K562 (cell line): Measurements from ENCODE around the gene RGS7. TPM values are rescaled to one million over a fixed set of nuclear protein-coding genes. Genes with fewer than 3 reads are reported as not detected.

Experiments
- ATAC-seq: fragments of 200-7000 bp; cut with Tn5 transposase; 3 replicates; pipeline ENCODE4 v1.9.1; 2020; ENCODE audit warnings: moderate library complexity
- BruUV-seq: library from RNA; stranded (reverse); fragments of 400-500 nt; replicated peaks from 2 replicates; lab custom pipeline; 2021; lab: Mats Ljungman, UMichigan
- CTCF ChIA-PET: fragments of 300-600 bp; formaldehyde crosslinking; extraction: SDS; loops from one replicate; lab custom pipeline; 2021; ENCODE audit warnings: low intra/inter-chr PET ratio; lab: Yijun Ruan, JAX
- POLR2A ChIA-PET: fragments of 300-600, 350-650 bp; sonication (Branson Sonifier 250); formaldehyde crosslinking; extraction: SDS; loops from one replicate; lab custom pipeline; 2021; ENCODE audit warnings: antibody characterized with exemption, inconsistent platforms; lab: Yijun Ruan, JAX
- DNase-seq, 4 experiments: peaks; one replicate each; pipeline versions ENCODE4 v3.0.0 to v3.0.0-alpha.2; 2011 to 2018; ENCODE audit warnings: low spot score in 3 of 4, mixed read lengths in 3 of 4; ENCODE audit errors: extremely low read depth in 1 of 4
- FAIRE-seq: peaks from 2 replicates; lab custom pipeline; 2011; peaks lifted over from hg19 to GRCh38; lab: Jason Lieb, UNC
- H2AFZ ChIP-seq: 2 replicates; pipeline ENCODE4 v1.6.0; 2011; ENCODE audit warnings: low read depth, low read length, control low read depth, inconsistent platforms
- H3K27ac ChIP-seq: fragments of 200-600 bp; 3 replicates; pipeline ENCODE4 v1.8.0; 2011; ENCODE audit warnings: low read depth, mild to moderate bottlenecking, control low read depth, inconsistent platforms, low read length, moderate library complexity, mixed read lengths; ENCODE audit errors: extremely low read depth
- H3K27me3 ChIP-seq, 2 experiments: fragments of 300-600 bp in 1 of 2; 2 replicates in 1 of 2; 3 replicates in 1 of 2; pipeline versions ENCODE4 v1.6.0 to v1.8.0; 2011; ENCODE audit warnings: inconsistent platforms in 2 of 2, low read length in 2 of 2, mild to moderate bottlenecking in 1 of 2, mixed read lengths in 1 of 2, moderate library complexity in 1 of 2; ENCODE audit not compliant: control insufficient read depth in 2 of 2, insufficient read depth in 2 of 2
- H3K36me3 ChIP-seq: fragments of 300-600 bp; 3 replicates; pipeline ENCODE4 v1.8.0; 2011; ENCODE audit warnings: mild to moderate bottlenecking, low read length, inconsistent platforms; ENCODE audit not compliant: control insufficient read depth, insufficient read depth
- H3K4me1 ChIP-seq, 2 experiments: fragments of 200-600 bp in 1 of 2; replicated peaks in 1 of 2; 2 replicates in 1 of 2; 3 replicates in 1 of 2; pipeline versions ENCODE4 v1.5.1 to v1.8.0; 2011; ENCODE audit warnings: inconsistent platforms in 2 of 2, low read length in 2 of 2, mild to moderate bottlenecking in 1 of 2, mixed read lengths in 1 of 2, moderate library complexity in 1 of 2; ENCODE audit not compliant: control insufficient read depth in 2 of 2, insufficient read depth in 2 of 2
- H3K4me2 ChIP-seq: 2 replicates; pipeline ENCODE4 v1.6.1; 2011; ENCODE audit warnings: low read length, control low read depth, inconsistent platforms, mixed read lengths; ENCODE audit not compliant: insufficient read depth
- H3K4me3 ChIP-seq: fragments of 200-600 bp; sonication (generic), shearing (Covaris generic); 2 replicates; pipeline ENCODE4 v1.5.1; 2016; ENCODE audit warnings: control low read depth, inconsistent platforms
- H3K79me2 ChIP-seq: fragments of 200-600 bp; 3 replicates; pipeline ENCODE4 v1.8.0; 2011; ENCODE audit warnings: low read length, inconsistent platforms; ENCODE audit not compliant: control insufficient read depth, insufficient read depth
- H3K9ac ChIP-seq, 2 experiments: 2 replicates each; pipeline versions ENCODE4 v1.6.0 to v1.6.1; 2011; ENCODE audit warnings: low read depth in 2 of 2, low read length in 2 of 2, control low read depth in 1 of 2, inconsistent platforms in 1 of 2, mild to moderate bottlenecking in 1 of 2, mixed read lengths in 1 of 2; ENCODE audit not compliant: insufficient read depth in 1 of 2
- H3K9me1 ChIP-seq: one replicate; pipeline ENCODE4 v1.6.0; 2011; ENCODE audit warnings: inconsistent platforms, mild to moderate bottlenecking, low read length, moderate library complexity; ENCODE audit not compliant: control insufficient read depth, insufficient read depth
- H3K9me3 ChIP-seq: replicated peaks from 2 replicates; pipeline ENCODE4 v1.5.1; 2011; ENCODE audit warnings: low read depth, low read length, inconsistent platforms; ENCODE audit not compliant: control insufficient read depth, insufficient read depth
- H4K20me1 ChIP-seq: replicated peaks from 2 replicates; pipeline ENCODE4 v1.6.1; 2011; ENCODE audit warnings: low read length, inconsistent platforms, mixed read lengths; ENCODE audit not compliant: control insufficient read depth, insufficient read depth
- CTCF ChIP-seq, 3 experiments: IDR thresholded peaks in 2 of 3; conservative IDR thresholded peaks in 1 of 3; 2 replicates each; pipeline ENCODE4 v1.5.1; 2011 to 2012; ENCODE audit warnings: low read length in 3 of 3, mild to moderate bottlenecking in 3 of 3, control low read depth in 2 of 3, improper control_type of control experiment in 1 of 3, inconsistent platforms in 1 of 3, low read depth in 1 of 3, mixed read lengths in 1 of 3, moderate library complexity in 1 of 3; ENCODE audit not compliant: insufficient read depth in 2 of 3
- HDAC3 ChIP-seq: fragments of 450-650 bp; IDR thresholded peaks from 2 replicates; pipeline ENCODE4 v1.6.1; 2018; ENCODE audit warnings: borderline replicate concordance, mild to moderate bottlenecking, moderate library complexity; ENCODE audit not compliant: partially characterized antibody
- NEUROD1 ChIP-seq: fragments of 150-350 bp; IDR thresholded peaks from 2 replicates; pipeline ENCODE4 v1.6.1; 2014; ENCODE audit warnings: borderline replicate concordance, low read length, low read depth; ENCODE audit not compliant: partially characterized antibody
- PRMT5 ChIP-seq: sonication (generic); formaldehyde crosslinking; IDR thresholded peaks from 2 replicates; pipeline ENCODE4 v1.5.0; 2020; ENCODE audit warnings: missing genetic modification reagents
- ZC3H11A ChIP-seq: IDR thresholded peaks from 2 replicates; pipeline ENCODE4 v1.6.1; 2012; ENCODE audit warnings: low read depth, low read length, improper control_type of control experiment
- ZNF644 ChIP-seq: fragments of 200-800 bp; sonication (Bioruptor generic); IDR thresholded peaks from 2 replicates; pipeline ENCODE4 v1.6.1; 2016; ENCODE audit warnings: low read depth, missing genetic modification characterization, missing compliant biosample characterization
- WGBS: fragments of 100-300 bp; shearing (Covaris generic); methylation state at CpG from one replicate; pipeline ENCODE4 v1.1.6; 2016; ENCODE audit warnings: low coverage, mixed read lengths; ENCODE audit not compliant: insufficient coverage; ENCODE audit errors: missing lambda C conversion rate; 5-methylcytosine and 5-hydroxymethylcytosine counted together
- in situ Hi-C: fragments of 300-500 bp; cut with MboI; formaldehyde crosslinking; loops from 4 replicates; pipeline ENCODE4 v1.15.0; 2018; ENCODE audit warnings: inconsistent platforms, mixed read lengths
- intact Hi-C: fragments of 100-400 bp; cut with micrococcal nuclease; formaldehyde crosslinking; loops from 2 replicates; pipeline ENCODE4 v1.14.2; 2022
- polyA plus RNA-seq, 8 experiments: library from polyadenylated mRNA; depleted of rRNA in 4 of 8; stranded (reverse) in 5 of 8; unstranded in 3 of 8; fragments of >200 nt; fragmentation: Nextera tagmentation in 2 of 8; fragmentation: Illumina TruSeq in 1 of 8; extraction: Ambion mirVana in 2 of 8; extraction: Trizol in 1 of 8; gene quantifications; 2 replicates each; pipeline versions ENCODE4 v1.2.1 to v1.2.3, GENCODE V29; 2011 to 2014; ENCODE audit warnings: inconsistent platforms in 1 of 8, missing spikeins in 1 of 8
- total RNA-seq, 7 experiments: library from RNA; depleted of rRNA in 6 of 7; stranded (reverse); fragments of >200 nt in 6 of 7; fragmentation: Illumina TruSeq in 2 of 7; extraction: Trizol in 2 of 7; gene quantifications; 2 replicates each; pipeline versions ENCODE4 v1.2.1 to v1.2.3, GENCODE V29; 2011 to 2021; ENCODE audit warnings: low replicate concordance in 1 of 7
- TF ChIP-seq, protein P1 (sequence below): fragments of 450-650 bp; IDR thresholded peaks from 2 replicates; pipeline ENCODE4 v1.6.1; 2014; ENCODE audit warnings: low read depth, mild to moderate bottlenecking, moderate library complexity, borderline replicate concordance
- TF ChIP-seq, protein P2 (sequence below): fragments of 150-350 bp; IDR thresholded peaks from 2 replicates; pipeline ENCODE4 v1.6.1; 2014; ENCODE audit warnings: low read depth, mild to moderate bottlenecking, low read length, borderline replicate concordance

RGS7 gene
- total and polyA plus RNA-seq, 9 of the 15 experiments (the other 6 are each of a cell fraction or from before 2014, with no cell fraction given): not detected

GRCh38 chr1:240732390-240732789 lies 624.6 kb downstream of the RGS7 start:
- FAIRE-seq: peak; percentile 62
- Histone ChIP-seq H2AFZ (no peak overlapping the region), H3K9ac (no peak overlapping the region), H3K9me1 (no peaks in the 10 kb centered on the region), H3K27me3 (no peaks in the 10 kb centered on the region), H3K9me3 (no peaks in the 10 kb centered on the region), H3K4me3 (no peak overlapping the region), H4K20me1 (no peaks in the 10 kb centered on the region), H3K79me2 (no peaks in the 10 kb centered on the region), H3K36me3 (no peaks in the 10 kb centered on the region), H3K4me2 (no peak overlapping the region), H3K27ac (no peak overlapping the region), H3K4me1 (no peaks in the 10 kb centered on the region)
- WGBS: 3% methylated on average over 5 of the region's 5 CpGs
- CTCF ChIA-PET: interaction anchor here (0.5 to 0.7 kb wide), 2 partner anchors 426 to 534 kb away, joined by 4 to 5 read pairs; no protein-coding TSS in a partner anchor
- ATAC-seq: peak; percentile 93
- POLR2A ChIA-PET: no interaction called here
- peak; percentile 41 to 50 (median 44) for DNase-seq
- intact Hi-C loops: loop anchor here (5.0 kb wide), 2 partner anchors 755 to 770 kb away; no protein-coding TSS in a partner anchor
- no TSS peak for BruUV-seq
- in situ Hi-C loops: loop anchor here (25.0 kb wide), 1 partner anchor 1280 kb away; no protein-coding TSS in a partner anchor
- TF ChIP-seq NEUROD1: no peak
- TF ChIP-seq, protein P1, sequence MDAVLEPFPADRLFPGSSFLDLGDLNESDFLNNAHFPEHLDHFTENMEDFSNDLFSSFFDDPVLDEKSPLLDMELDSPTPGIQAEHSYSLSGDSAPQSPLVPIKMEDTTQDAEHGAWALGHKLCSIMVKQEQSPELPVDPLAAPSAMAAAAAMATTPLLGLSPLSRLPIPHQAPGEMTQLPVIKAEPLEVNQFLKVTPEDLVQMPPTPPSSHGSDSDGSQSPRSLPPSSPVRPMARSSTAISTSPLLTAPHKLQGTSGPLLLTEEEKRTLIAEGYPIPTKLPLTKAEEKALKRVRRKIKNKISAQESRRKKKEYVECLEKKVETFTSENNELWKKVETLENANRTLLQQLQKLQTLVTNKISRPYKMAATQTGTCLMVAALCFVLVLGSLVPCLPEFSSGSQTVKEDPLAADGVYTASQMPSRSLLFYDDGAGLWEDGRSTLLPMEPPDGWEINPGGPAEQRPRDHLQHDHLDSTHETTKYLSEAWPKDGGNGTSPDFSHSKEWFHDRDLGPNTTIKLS: no peak
- peak; percentile 20 to 59 (median 58); a peak in 5 of 6 replicates for TF ChIP-seq CTCF (IDR thresholded peaks at IDR 0.05 in 2 of 3, conservative IDR thresholded peaks at IDR 0.05 in 1 of 3; ENCODE audit: insufficient read depth in 2 of 3, low read depth in 1 of 3, low read length in 3 of 3)
- TF ChIP-seq ZNF644 (tag): no peak
- no peak for TF ChIP-seq PRMT5 (CRISPR knock-in tag)
- no peak for TF ChIP-seq HDAC3
- TF ChIP-seq, protein P2, sequence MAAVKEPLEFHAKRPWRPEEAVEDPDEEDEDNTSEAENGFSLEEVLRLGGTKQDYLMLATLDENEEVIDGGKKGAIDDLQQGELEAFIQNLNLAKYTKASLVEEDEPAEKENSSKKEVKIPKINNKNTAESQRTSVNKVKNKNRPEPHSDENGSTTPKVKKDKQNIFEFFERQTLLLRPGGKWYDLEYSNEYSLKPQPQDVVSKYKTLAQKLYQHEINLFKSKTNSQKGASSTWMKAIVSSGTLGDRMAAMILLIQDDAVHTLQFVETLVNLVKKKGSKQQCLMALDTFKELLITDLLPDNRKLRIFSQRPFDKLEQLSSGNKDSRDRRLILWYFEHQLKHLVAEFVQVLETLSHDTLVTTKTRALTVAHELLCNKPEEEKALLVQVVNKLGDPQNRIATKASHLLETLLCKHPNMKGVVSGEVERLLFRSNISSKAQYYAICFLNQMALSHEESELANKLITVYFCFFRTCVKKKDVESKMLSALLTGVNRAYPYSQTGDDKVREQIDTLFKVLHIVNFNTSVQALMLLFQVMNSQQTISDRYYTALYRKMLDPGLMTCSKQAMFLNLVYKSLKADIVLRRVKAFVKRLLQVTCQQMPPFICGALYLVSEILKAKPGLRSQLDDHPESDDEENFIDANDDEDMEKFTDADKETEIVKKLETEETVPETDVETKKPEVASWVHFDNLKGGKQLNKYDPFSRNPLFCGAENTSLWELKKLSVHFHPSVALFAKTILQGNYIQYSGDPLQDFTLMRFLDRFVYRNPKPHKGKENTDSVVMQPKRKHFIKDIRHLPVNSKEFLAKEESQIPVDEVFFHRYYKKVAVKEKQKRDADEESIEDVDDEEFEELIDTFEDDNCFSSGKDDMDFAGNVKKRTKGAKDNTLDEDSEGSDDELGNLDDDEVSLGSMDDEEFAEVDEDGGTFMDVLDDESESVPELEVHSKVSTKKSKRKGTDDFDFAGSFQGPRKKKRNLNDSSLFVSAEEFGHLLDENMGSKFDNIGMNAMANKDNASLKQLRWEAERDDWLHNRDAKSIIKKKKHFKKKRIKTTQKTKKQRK: no peak
- TF ChIP-seq ZC3H11A: no peak
